ENCODE measurements around the gene GIT1.

DNA sequence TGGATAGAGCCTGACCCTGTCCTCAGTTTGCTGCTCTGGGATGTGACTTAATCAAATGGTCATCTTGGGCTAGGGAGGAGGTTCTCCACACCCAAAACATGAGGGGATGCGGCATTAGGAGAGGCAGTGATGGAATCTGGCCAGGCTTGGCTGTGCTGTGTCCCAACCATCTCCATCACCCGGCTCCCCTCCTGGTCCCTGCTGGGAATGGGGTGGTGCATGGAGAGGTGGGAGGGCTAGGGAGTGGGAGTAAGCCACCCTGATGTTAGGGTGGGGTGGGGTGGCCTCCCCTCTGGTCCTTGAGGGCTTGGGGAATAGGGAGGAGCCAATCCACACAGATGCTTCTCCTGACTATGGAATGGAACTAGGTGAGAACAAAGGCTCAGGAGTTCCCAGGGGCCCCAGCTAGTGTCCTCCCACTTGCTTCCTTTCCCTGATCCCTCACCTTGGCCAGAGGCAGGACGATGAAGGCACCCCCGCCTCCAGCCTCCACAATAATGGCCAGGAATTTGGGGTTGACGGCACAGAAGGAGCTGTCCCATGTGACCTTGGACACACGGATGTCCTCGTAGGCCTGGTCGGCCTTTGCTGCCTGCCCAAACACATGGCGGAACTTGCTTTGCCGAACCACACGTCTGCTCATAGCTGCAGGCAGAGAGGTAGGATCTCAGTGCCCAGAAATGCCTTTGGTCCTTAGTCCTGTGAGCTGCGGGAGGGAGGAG, 31.5 kb upstream of the GIT1 start:
- TF ChIP-seq, protein P1, sequence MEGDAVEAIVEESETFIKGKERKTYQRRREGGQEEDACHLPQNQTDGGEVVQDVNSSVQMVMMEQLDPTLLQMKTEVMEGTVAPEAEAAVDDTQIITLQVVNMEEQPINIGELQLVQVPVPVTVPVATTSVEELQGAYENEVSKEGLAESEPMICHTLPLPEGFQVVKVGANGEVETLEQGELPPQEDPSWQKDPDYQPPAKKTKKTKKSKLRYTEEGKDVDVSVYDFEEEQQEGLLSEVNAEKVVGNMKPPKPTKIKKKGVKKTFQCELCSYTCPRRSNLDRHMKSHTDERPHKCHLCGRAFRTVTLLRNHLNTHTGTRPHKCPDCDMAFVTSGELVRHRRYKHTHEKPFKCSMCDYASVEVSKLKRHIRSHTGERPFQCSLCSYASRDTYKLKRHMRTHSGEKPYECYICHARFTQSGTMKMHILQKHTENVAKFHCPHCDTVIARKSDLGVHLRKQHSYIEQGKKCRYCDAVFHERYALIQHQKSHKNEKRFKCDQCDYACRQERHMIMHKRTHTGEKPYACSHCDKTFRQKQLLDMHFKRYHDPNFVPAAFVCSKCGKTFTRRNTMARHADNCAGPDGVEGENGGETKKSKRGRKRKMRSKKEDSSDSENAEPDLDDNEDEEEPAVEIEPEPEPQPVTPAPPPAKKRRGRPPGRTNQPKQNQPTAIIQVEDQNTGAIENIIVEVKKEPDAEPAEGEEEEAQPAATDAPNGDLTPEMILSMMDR (IDR thresholded peaks at IDR 0.05), result no peak
- TF ChIP-seq POLR2A (IDR thresholded peaks at IDR 0.05), result no peak
